ENCODE data around the gene RAB21. TPM values are rescaled to one million over a fixed set of nuclear protein-coding genes. Genes with fewer than 3 reads are reported as not detected.

The RAB21 gene
- total RNA-seq, 1 experiment from 2014 or later: 47.2 TPM

DNA sequence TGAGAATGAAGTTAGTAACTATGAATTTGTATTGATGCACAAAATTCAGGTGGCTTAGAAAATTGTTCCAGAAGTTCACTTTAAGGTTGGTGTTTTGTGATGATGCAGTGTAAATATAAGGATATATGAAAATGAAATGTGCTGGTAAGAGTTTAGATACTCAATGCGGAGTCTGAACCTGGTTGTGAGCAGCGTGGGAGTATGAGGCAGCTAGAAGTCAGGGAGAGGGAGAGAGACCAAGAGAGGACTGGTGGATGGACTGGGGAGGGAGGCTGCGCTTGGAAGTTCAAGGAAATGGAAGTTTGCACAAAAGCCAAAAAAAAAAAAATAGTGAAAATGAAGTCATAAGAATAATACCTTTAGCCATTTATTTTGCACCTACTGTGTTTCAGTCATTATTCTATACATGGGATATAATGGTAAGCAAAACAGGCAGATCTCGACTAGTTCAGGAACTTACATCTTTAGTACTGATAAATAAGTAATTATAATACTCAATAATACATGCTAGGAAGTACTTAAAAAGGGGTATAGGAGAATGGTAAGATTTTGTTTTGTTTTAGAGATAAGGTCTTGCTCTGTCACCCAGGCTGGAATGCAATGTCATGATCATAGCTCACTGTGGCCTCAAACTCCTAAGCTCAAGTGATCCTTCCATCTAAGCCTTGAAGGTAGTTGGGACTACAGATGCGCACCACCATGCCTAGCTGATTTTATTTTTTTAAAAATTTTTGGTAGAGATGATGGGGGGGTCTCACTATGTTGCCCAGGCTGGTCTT lies 10.0 kb upstream of the RAB21 start:
- H3K9me3 ChIP-seq (ENCODE audit: insufficient read depth, low read depth): no peaks in the 10 kb centered on the region
- TF ChIP-seq EZH2 (IDR thresholded peaks at IDR 0.05; ENCODE audit: low read depth) (no peak), CTCF (conservative IDR thresholded peaks at IDR 0.05) (no peak)
- H2AFZ ChIP-seq: no peak overlapping the region
- intact Hi-C loops (cut with micrococcal nuclease; ENCODE audit: unreplicated experiment): loop anchor here (5.0 to 10.0 kb wide), 4 partner anchors 107 to 530 kb away; no protein-coding TSS in a partner anchor
- DNase-seq: no peak
- ChIA-PET POLR2A (ENCODE audit: unreplicated experiment) (no interaction called here), CTCF (no interaction called here)
- no peaks in the 10 kb centered on the region for H3K36me3 ChIP-seq (ENCODE audit: low read depth)
- no TSS peak for BruUV-seq (replicated peaks)
- H3K9me2 ChIP-seq (ENCODE audit: insufficient read depth): no peaks in the 10 kb centered on the region
- no peak overlapping the region for H3K27ac ChIP-seq
- H3K4me3 ChIP-seq: no peak overlapping the region
- no peaks in the 10 kb centered on the region for H3F3A ChIP-seq (ENCODE audit: insufficient read depth, low read depth)
- peaks cover 2% of the 10 kb centered on the region; the same call in 1 of the 2 replicates for H3K27me3 ChIP-seq (ENCODE audit: insufficient read depth, low read depth)
- H4K20me1 ChIP-seq (ENCODE audit: insufficient read depth): no peaks in the 10 kb centered on the region
- no peaks in the 10 kb centered on the region for H3K4me1 ChIP-seq (replicated peaks; ENCODE audit: insufficient read depth)
- H3K4me2 ChIP-seq: no peak overlapping the region
- H3K79me2 ChIP-seq (ENCODE audit: low read depth): no peaks in the 10 kb centered on the region

DNA sequence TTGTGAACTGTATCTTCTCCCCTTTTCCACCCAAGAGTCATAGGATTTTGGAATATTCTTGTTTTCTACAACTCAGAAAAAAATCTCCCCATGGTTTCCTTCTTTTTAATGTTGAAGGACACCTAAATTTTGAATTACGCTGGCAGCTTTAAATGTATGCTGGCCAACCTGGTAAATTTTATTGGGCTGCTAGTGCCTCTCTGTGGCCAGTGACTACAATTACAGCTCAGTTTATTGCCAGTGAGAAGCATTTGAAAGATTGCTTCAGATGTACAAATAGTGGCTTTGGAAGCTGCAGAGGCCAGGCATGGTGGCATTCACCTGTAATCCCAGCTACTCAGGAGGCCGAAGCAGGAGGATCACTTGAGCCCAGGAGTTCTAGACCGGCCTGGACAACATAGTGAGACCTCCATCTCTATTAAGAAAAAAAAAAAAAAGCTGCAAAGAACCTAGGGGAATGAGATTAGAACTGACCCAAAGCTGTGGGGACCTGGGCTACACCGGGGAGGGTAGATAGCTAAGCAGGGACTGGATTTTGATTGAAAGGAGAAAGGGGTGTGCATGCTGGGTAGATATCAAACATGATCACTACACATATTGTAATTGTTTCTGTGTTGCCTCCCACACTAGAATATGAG lies 7.6 kb upstream of the RAB21 start:
- H3K27me3 ChIP-seq (ENCODE audit: insufficient read depth, low read depth): peaks cover 8% of the 10 kb centered on the region; the same call in 1 of the 2 replicates

More for the DNA sequence above, 7.6 kb upstream of the RAB21 start:
- no peaks in the 10 kb centered on the region for H3K36me3 ChIP-seq (ENCODE audit: low read depth)
- no peak overlapping the region for H3K4me2 ChIP-seq
- no peak overlapping the region for H2AFZ ChIP-seq
- intact Hi-C loops (cut with micrococcal nuclease; ENCODE audit: unreplicated experiment): loop anchor here (1.0 to 10.0 kb wide), 6 partner anchors 82 to 1014 kb away; partner anchors contain the start of gene THAP2
- no peak for TF ChIP-seq EZH2 (IDR thresholded peaks at IDR 0.05; ENCODE audit: low read depth)
- TF ChIP-seq CTCF (conservative IDR thresholded peaks at IDR 0.05): peak; percentile 91
- H3K9me2 ChIP-seq (ENCODE audit: insufficient read depth): no peaks in the 10 kb centered on the region
- DNase-seq: peak; percentile 30 to 60
- ChIA-PET POLR2A (ENCODE audit: unreplicated experiment) (interaction anchor here (0.6 to 1.0 kb wide), 5 partner anchors 61 to 991 kb away, joined by 3 to 9 read pairs (median 4); partner anchors contain the start of gene TMEM19), CTCF (interaction anchor here (0.6 to 2.5 kb wide), 11 partner anchors 12 to 529 kb away, joined by 3 to 17 read pairs (median 5); partner anchors contain the start of genes TBC1D15, TMEM19 and ZFC3H1)
- no TSS peak for BruUV-seq (replicated peaks)
- H4K20me1 ChIP-seq (ENCODE audit: insufficient read depth): no peaks in the 10 kb centered on the region
- no peak overlapping the region for H3K27ac ChIP-seq
- H3K9me3 ChIP-seq (ENCODE audit: insufficient read depth, low read depth): no peaks in the 10 kb centered on the region
- no peaks in the 10 kb centered on the region for H3F3A ChIP-seq (ENCODE audit: insufficient read depth, low read depth)
- H3K79me2 ChIP-seq (ENCODE audit: low read depth): no peaks in the 10 kb centered on the region
- no peak overlapping the region for H3K4me3 ChIP-seq
- H3K4me1 ChIP-seq (replicated peaks; ENCODE audit: insufficient read depth): no peaks in the 10 kb centered on the region

Data from PC-9 (cell line).